HepG2 (cell line): ENCODE data around the gene PSMB11. TPM values are rescaled to one million over a fixed set of nuclear protein-coding genes. Genes with fewer than 3 reads are reported as not detected.
A peak's percentile ranks its signal among the peaks of the same experiment; 100 is the strongest.
"Not testable (repeated sequence)": the region's sequence is repeated elsewhere in the genome, so short reads cannot be mapped to it uniquely, and the experiment has no call there.

Experiments used
- ATAC-seq: fragments of 200-7000 bp; cut with Tn5 transposase; 3 replicates; pipeline ENCODE4 v1.9.1; 2020; ENCODE audit warnings: mild to moderate bottlenecking, moderate library complexity
- BruUV-seq: library from RNA; stranded (reverse); fragments of 400-500 nt; replicated peaks from 2 replicates; lab custom pipeline; 2021; lab: Mats Ljungman, UMichigan
- CTCF ChIA-PET: fragments of 300-600 bp; formaldehyde crosslinking; extraction: SDS; loops from one replicate; lab custom pipeline; 2021; ENCODE audit warnings: low total read pairs, inconsistent platforms, low intra/inter-chr PET ratio; lab: Yijun Ruan, JAX
- POLR2A ChIA-PET: fragments of 350-600 bp; sonication (Branson Sonifier 250); formaldehyde crosslinking; loops from one replicate; lab custom pipeline; 2020; ENCODE audit warnings: antibody characterized with exemption, inconsistent platforms; lab: Yijun Ruan, JAX
- DNase-seq: peaks from one replicate; pipeline ENCODE4 v3.0.0-alpha.2; 2015; ENCODE audit warnings: low spot score
- FAIRE-seq: peaks from 3 replicates; lab custom pipeline; 2011; peaks lifted over from hg19 to GRCh38; lab: Jason Lieb, UNC
- H2AFZ ChIP-seq: one replicate; pipeline ENCODE4 v1.6.1; 2011; ENCODE audit warnings: low read length, inconsistent platforms
- H3K27ac ChIP-seq: fragments of 300-600 bp; 3 replicates; pipeline ENCODE4 v1.8.0; 2011; ENCODE audit warnings: mixed run types, mild to moderate bottlenecking, mixed read lengths, low read length, inconsistent platforms; ENCODE audit not compliant: insufficient read depth; ENCODE audit errors: extremely low read length
- H3K27me3 ChIP-seq, 2 experiments: fragments of 200-600 bp in 1 of 2; 2 replicates in 1 of 2; 3 replicates in 1 of 2; pipeline versions ENCODE4 v1.6.0 to v1.8.0; 2011; ENCODE audit warnings: low read length in 2 of 2, mild to moderate bottlenecking in 2 of 2, moderate library complexity in 2 of 2, inconsistent platforms in 1 of 2; ENCODE audit not compliant: insufficient read depth in 2 of 2, control insufficient read depth in 1 of 2
- H3K36me3 ChIP-seq, 2 experiments: fragments of 200-600 bp in 1 of 2; replicated peaks in 1 of 2; 2 replicates in 1 of 2; 3 replicates in 1 of 2; pipeline versions ENCODE4 v1.5.1 to v1.8.0; 2011; ENCODE audit warnings: low read length in 2 of 2, inconsistent platforms in 1 of 2; ENCODE audit not compliant: insufficient read depth in 2 of 2, control insufficient read depth in 1 of 2
- H3K4me1 ChIP-seq: 2 replicates; pipeline ENCODE4 v1.5.1; 2012; ENCODE audit warnings: low read length, inconsistent platforms; ENCODE audit not compliant: insufficient read depth
- H3K4me2 ChIP-seq: 2 replicates; pipeline ENCODE4 v1.6.0; 2011; ENCODE audit warnings: low read depth, low read length, inconsistent platforms
- H3K4me3 ChIP-seq, 3 experiments: fragments of 200-600 bp in 1 of 3; sonication (generic), shearing (Covaris generic) in 1 of 3; replicated peaks in 1 of 3; 2 replicates each; pipeline ENCODE4 v1.5.1; 2011 to 2016; ENCODE audit warnings: low read length in 3 of 3, inconsistent platforms in 2 of 3, low read depth in 2 of 3, mild to moderate bottlenecking in 2 of 3, control low read depth in 1 of 3, mixed read lengths in 1 of 3; ENCODE audit not compliant: insufficient read depth in 1 of 3
- H3K79me2 ChIP-seq: one replicate; pipeline ENCODE4 v1.6.1; 2011; ENCODE audit warnings: low read length, inconsistent platforms; ENCODE audit not compliant: insufficient read depth
- H3K9ac ChIP-seq: 2 replicates; pipeline ENCODE4 v1.6.0; 2011; ENCODE audit warnings: mild to moderate bottlenecking, low read depth, low read length, inconsistent platforms; ENCODE audit not compliant: insufficient read depth
- H3K9me3 ChIP-seq: 2 replicates; pipeline ENCODE4 v1.5.1; 2012; ENCODE audit warnings: mild to moderate bottlenecking, low read length
- H4K20me1 ChIP-seq: 2 replicates; pipeline ENCODE4 v1.6.0; 2011; ENCODE audit warnings: inconsistent platforms, mild to moderate bottlenecking, low read length, moderate library complexity; ENCODE audit not compliant: insufficient read depth
- ADNP ChIP-seq: sonication (generic); formaldehyde crosslinking; IDR thresholded peaks from 2 replicates; pipeline ENCODE4 v1.4.0; 2020; ENCODE audit warnings: missing genetic modification reagents
- CHD4 ChIP-seq: fragments of 200-600 bp; sonication (generic); IDR thresholded peaks from 2 replicates; pipeline ENCODE4 v1.7.0; 2017; ENCODE audit warnings: mild to moderate bottlenecking, low read length, borderline replicate concordance
- MED8 ChIP-seq: sonication (generic); formaldehyde crosslinking; IDR thresholded peaks from 2 replicates; pipeline ENCODE4 v1.8.1; 2023; ENCODE audit warnings: mild to moderate bottlenecking, missing genetic modification reagents; ENCODE audit not compliant: insufficient replicate concordance
- NFKB2 ChIP-seq: sonication (generic); formaldehyde crosslinking; IDR thresholded peaks from 2 replicates; pipeline ENCODE4 v1.4.0; 2020; ENCODE audit warnings: missing genetic modification reagents, borderline replicate concordance
- NFYB ChIP-seq: sonication (generic); formaldehyde crosslinking; IDR thresholded peaks from 2 replicates; pipeline ENCODE4 v1.4.0; 2020; ENCODE audit warnings: missing genetic modification reagents
- SALL2 ChIP-seq: sonication (generic); formaldehyde crosslinking; IDR thresholded peaks from 2 replicates; pipeline ENCODE4 v1.8.1; 2023; ENCODE audit warnings: mild to moderate bottlenecking, missing genetic modification reagents, inconsistent platforms
- YEATS4 ChIP-seq: sonication (generic); formaldehyde crosslinking; IDR thresholded peaks from 2 replicates; pipeline ENCODE4 v1.4.0; 2020; ENCODE audit warnings: missing genetic modification reagents, borderline replicate concordance
- ZMYM2 ChIP-seq: sonication (generic); formaldehyde crosslinking; IDR thresholded peaks from 2 replicates; pipeline ENCODE4 v1.8.0; 2022; ENCODE audit warnings: mild to moderate bottlenecking, missing genetic modification reagents
- ZNF605 ChIP-seq: sonication (generic); formaldehyde crosslinking; IDR thresholded peaks from 2 replicates; pipeline ENCODE4 v1.8.0; 2022; ENCODE audit warnings: mild to moderate bottlenecking, missing genetic modification reagents
- ZNF777 ChIP-seq: sonication (generic); formaldehyde crosslinking; IDR thresholded peaks from 2 replicates; pipeline ENCODE4 v1.4.0; 2020; ENCODE audit warnings: missing genetic modification reagents
- ZNF850 ChIP-seq: sonication (generic); formaldehyde crosslinking; conservative IDR thresholded peaks from 2 replicates; pipeline ENCODE4 v1.9.0; 2021; ENCODE audit warnings: mild to moderate bottlenecking, missing genetic modification reagents
- WGBS: methylation state at CpG from one replicate; pipeline ENCODE4 v1.1.6; 2017; ENCODE audit warnings: low lambda C conversion rate; 5-methylcytosine and 5-hydroxymethylcytosine counted together
- in situ Hi-C: cut with HindIII; loops from 2 replicates; pipeline ENCODE4 v1.10.0; 2017; ENCODE audit warnings: low pct_unique_long_range_greater_than_20kb; ENCODE audit not compliant: extremely low pct_ligation_motif_present
- intact Hi-C: fragments of 100-400 bp; cut with micrococcal nuclease; formaldehyde crosslinking; loops from one replicate; pipeline ENCODE4 v1.10.0; 2022; ENCODE audit not compliant: unreplicated experiment
- polyA plus RNA-seq, 8 experiments: library from polyadenylated mRNA; depleted of rRNA in 3 of 8; stranded (reverse) in 7 of 8; unstranded in 1 of 8; fragments of >200 nt; fragmentation: Illumina TruSeq in 4 of 8; extraction: Trizol in 4 of 8; gene quantifications; 2 replicates each; pipeline versions ENCODE4 v1.2.1 to v1.2.3, GENCODE V29; 2011 to 2016; ENCODE audit warnings: low read depth in 4 of 8, missing spikeins in 1 of 8, mixed read lengths in 1 of 8; ENCODE audit not compliant: insufficient read depth in 1 of 8
- total RNA-seq, 5 experiments: library from RNA; depleted of rRNA; stranded (reverse); fragments of >200 nt; fragmentation: Illumina TruSeq; extraction: Trizol; gene quantifications; 2 replicates each; pipeline ENCODE4 v1.2.3, GENCODE V29; 2016; ENCODE audit warnings: low read depth in 1 of 5
- TF ChIP-seq, protein P1 (sequence below): IDR thresholded peaks from 2 replicates; pipeline ENCODE4 v1.6.1; 2016; ENCODE audit warnings: mild to moderate bottlenecking

The PSMB11 gene
- total and polyA plus RNA-seq, 2 of the 13 experiments (the other 11 are each of a cell fraction or from before 2014, with no cell fraction given), result not detected

DNA sequence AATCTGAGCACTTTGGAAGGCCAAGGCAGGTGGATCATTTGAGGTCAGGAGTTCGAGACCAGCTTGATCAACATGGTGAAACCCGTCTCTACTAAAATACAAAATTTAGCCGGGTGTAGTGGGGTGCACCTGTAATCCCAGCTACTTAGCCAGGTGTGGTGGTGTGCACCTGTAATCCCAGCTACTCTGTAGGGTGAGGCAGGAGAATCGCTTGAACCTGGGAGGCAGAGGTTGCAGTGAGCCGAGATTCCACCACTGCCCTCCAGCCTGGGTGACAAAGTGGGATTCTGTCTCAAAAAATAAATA, 28.3 kb upstream of the PSMB11 start:
- H3K9me3 ChIP-seq, H3K36me3 ChIP-seq, H4K20me1 ChIP-seq, H3K27me3 ChIP-seq, BruUV-seq, H3K9ac ChIP-seq, H3K79me2 ChIP-seq, FAIRE-seq, DNase-seq, H3K27ac ChIP-seq, CTCF ChIA-PET, H2AFZ ChIP-seq, H3K4me2 ChIP-seq, in situ Hi-C loops, intact Hi-C loops, ATAC-seq, H3K4me3 ChIP-seq: not testable (repeated sequence)
- 0 out of 2 replicates have a peak, but pooled peaks have one; percentile 30 for TF ChIP-seq YEATS4
- TF ChIP-seq ZNF850 (CRISPR knock-in tag), result 0 out of 2 replicates have a peak, but pooled peaks have one; percentile 57
- TF ChIP-seq ZNF777 (CRISPR knock-in tag), result peak; percentile 29; the same call in 1 of the 2 replicates
- TF ChIP-seq, protein P1, sequence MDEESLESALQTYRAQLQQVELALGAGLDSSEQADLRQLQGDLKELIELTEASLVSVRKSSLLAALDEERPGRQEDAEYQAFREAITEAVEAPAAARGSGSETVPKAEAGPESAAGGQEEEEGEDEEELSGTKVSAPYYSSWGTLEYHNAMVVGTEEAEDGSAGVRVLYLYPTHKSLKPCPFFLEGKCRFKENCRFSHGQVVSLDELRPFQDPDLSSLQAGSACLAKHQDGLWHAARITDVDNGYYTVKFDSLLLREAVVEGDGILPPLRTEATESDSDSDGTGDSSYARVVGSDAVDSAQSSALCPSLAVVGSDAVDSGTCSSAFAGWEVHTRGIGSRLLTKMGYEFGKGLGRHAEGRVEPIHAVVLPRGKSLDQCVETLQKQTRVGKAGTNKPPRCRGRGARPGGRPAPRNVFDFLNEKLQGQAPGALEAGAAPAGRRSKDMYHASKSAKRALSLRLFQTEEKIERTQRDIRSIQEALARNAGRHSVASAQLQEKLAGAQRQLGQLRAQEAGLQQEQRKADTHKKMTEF (CRISPR knock-in tag), result 0 out of 2 replicates have a peak, but pooled peaks have one; percentile 7
- TF ChIP-seq NFYB (CRISPR knock-in tag), result 0 out of 2 replicates have a peak, but pooled peaks have one; percentile 11
- peak; percentile 43 for TF ChIP-seq MED8
- peak; percentile 50; the same call in 1 of the 2 replicates for TF ChIP-seq ZNF605 (CRISPR knock-in tag)
- TF ChIP-seq NFKB2 (CRISPR knock-in tag), result peak; percentile 51; the same call in 1 of the 2 replicates
- TF ChIP-seq ZMYM2 (CRISPR knock-in tag), result peak; percentile 79
- 0 out of 2 replicates have a peak, but pooled peaks have one; percentile 26 for TF ChIP-seq SALL2 (CRISPR knock-in tag)
- TF ChIP-seq ADNP, result 0 out of 2 replicates have a peak, but pooled peaks have one; percentile 54
- 0 out of 2 replicates have a peak, but pooled peaks have one; percentile 54 for TF ChIP-seq CHD4
- peaks cover 34% of the 10 kb centered on the region for H3K4me1 ChIP-seq
- POLR2A ChIA-PET, result interaction anchor here (1.0 to 3.7 kb wide), 7 partner anchors 9 to 84 kb away, joined by 3 to 17 read pairs (median 6); partner anchors contain the start of genes ACIN1, C14orf119 and PRMT5
- 45% methylated on average over 5 of the region's 5 CpGs for WGBS
